Smooth muscle cell (in vitro differentiated cells): ENCODE measurements around the gene C3orf18. TPM values are rescaled to one million over a fixed set of nuclear protein-coding genes. Genes with fewer than 3 reads are reported as not detected.

Source experiments
- DNase-seq: peaks from one replicate; lab custom pipeline; 2025; ENCODE audit not compliant: unreplicated experiment; lab: John Stamatoyannopoulos, UW
- H2AFZ ChIP-seq: fragments of 200-600 bp; sonication (generic); 2 replicates; pipeline ENCODE4 v1.6.0; 2016; ENCODE audit warnings: antibody characterized with exemption, low read depth, mild to moderate bottlenecking
- H3F3A ChIP-seq: fragments of 200-600 bp; sonication (generic); 2 replicates; pipeline ENCODE4 v1.6.0; 2017; ENCODE audit warnings: antibody characterized with exemption, low read depth
- H3K27ac ChIP-seq: fragments of 200-600 bp; sonication (generic); 2 replicates; pipeline ENCODE4 v1.5.1; 2016; ENCODE audit warnings: low read depth, mild to moderate bottlenecking
- H3K27me3 ChIP-seq: fragments of 200-600 bp; sonication (generic); 2 replicates; pipeline ENCODE4 v1.6.1; 2016; ENCODE audit warnings: low read depth, mild to moderate bottlenecking
- H3K36me3 ChIP-seq: fragments of 200-600 bp; sonication (generic); 2 replicates; pipeline ENCODE4 v1.5.1; 2016; ENCODE audit warnings: low read depth
- H3K4me1 ChIP-seq: fragments of 200-600 bp; sonication (generic); 2 replicates; pipeline ENCODE4 v1.5.1; 2016; ENCODE audit warnings: low read depth
- H3K4me2 ChIP-seq: fragments of 200-600 bp; sonication (generic); 2 replicates; pipeline ENCODE4 v1.6.0; 2016; ENCODE audit warnings: mild to moderate bottlenecking
- H3K4me3 ChIP-seq: fragments of 200-600 bp; sonication (generic); 2 replicates; pipeline ENCODE4 v1.5.1; 2016; ENCODE audit warnings: mild to moderate bottlenecking
- H3K79me2 ChIP-seq: fragments of 200-600 bp; sonication (generic); 2 replicates; pipeline ENCODE4 v1.6.0; 2016; ENCODE audit warnings: low read depth, mild to moderate bottlenecking
- H3K9ac ChIP-seq: fragments of 200-600 bp; sonication (generic); 2 replicates; pipeline ENCODE4 v1.6.0; 2016; ENCODE audit warnings: low read depth
- H3K9me3 ChIP-seq: fragments of 200-600 bp; sonication (generic); replicated peaks from 2 replicates; pipeline ENCODE4 v1.5.1; 2016; ENCODE audit warnings: low read depth
- H4K20me1 ChIP-seq: fragments of 200-600 bp; sonication (generic); 2 replicates; pipeline ENCODE4 v1.6.0; 2016; ENCODE audit warnings: low read depth
- CTCF ChIP-seq: fragments of 200-600 bp; sonication (generic); IDR thresholded peaks from 2 replicates; pipeline ENCODE4 v1.5.1; 2017; ENCODE audit warnings: borderline replicate concordance, mild to moderate bottlenecking, antibody characterized with exemption; ENCODE audit not compliant: insufficient read depth, poor library complexity, severe bottlenecking
- WGBS: methylation state at CpG from one replicate; pipeline ENCODE4 v1.1.7; 2016; ENCODE audit warnings: low lambda C conversion rate; 5-methylcytosine and 5-hydroxymethylcytosine counted together
- polyA plus RNA-seq: library from polyadenylated mRNA; unstranded; fragments of >200 nt; fragmentation: Nextera tagmentation; extraction: Ambion mirVana; gene quantifications from 2 replicates; pipeline ENCODE4 v1.2.1, GENCODE V29; 2016
- total RNA-seq: library from RNA; depleted of rRNA; stranded (reverse); fragments of >200 nt; gene quantifications from 2 replicates; pipeline ENCODE4 v1.2.3, GENCODE V29; 2014

C3orf18 gene
- total and polyA plus RNA-seq, 2 experiments from 2014 or later: 8.7 to 20.0 TPM

DNA sequence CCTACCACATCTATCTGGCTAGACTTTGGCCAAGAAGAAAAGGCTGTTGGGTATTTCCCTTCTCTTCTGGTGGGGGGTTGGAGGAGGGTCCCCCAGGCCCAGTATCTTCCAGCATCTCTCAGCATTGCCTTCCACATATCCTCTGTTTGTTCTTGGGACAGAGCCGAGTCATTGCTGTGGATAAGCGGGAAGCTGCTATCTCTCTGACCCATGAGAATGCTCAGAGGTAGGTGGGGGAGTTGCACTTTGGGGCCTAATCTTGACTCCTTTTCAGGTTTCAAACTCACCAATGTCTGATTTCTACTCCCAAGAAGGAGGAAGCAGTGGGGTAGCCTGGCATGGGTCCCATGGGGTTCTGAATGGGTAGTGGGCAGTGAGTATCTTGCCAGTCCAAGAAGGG, 9.8 kb upstream of the C3orf18 start:
- Histone ChIP-seq H3K27ac (no peak overlapping the region), H3K4me3 (no peak overlapping the region), H4K20me1 (no peaks in the 10 kb centered on the region), H3K4me2 (no peak overlapping the region), H3K36me3 (no peaks in the 10 kb centered on the region), H3K9ac (no peak overlapping the region), H3K9me3 (no peaks in the 10 kb centered on the region), H3K4me1 (no peaks in the 10 kb centered on the region), H2AFZ (no peak overlapping the region), H3K79me2 (no peaks in the 10 kb centered on the region), H3K27me3 (no peaks in the 10 kb centered on the region), H3F3A (no peaks in the 10 kb centered on the region)
- DNase-seq: no peak
- WGBS: 97% methylated on average over 2 of the region's 2 CpGs
- TF ChIP-seq CTCF: no peak

- H3K27ac ChIP-seq: no peak overlapping the region
- WGBS: 83% methylated on average over 6 of the region's 6 CpGs
- no peak overlapping the region for H3K4me3 ChIP-seq
- H3K9me3 ChIP-seq: no peaks in the 10 kb centered on the region
- no peak for TF ChIP-seq CTCF
- no peaks in the 10 kb centered on the region for H3K4me1 ChIP-seq
- H3K9ac ChIP-seq: no peak overlapping the region
- H4K20me1 ChIP-seq: no peaks in the 10 kb centered on the region
- H3K79me2 ChIP-seq: no peaks in the 10 kb centered on the region
- H3K36me3 ChIP-seq: no peaks in the 10 kb centered on the region
- H3F3A ChIP-seq: no peaks in the 10 kb centered on the region
- no peak for DNase-seq
- H3K27me3 ChIP-seq: no peaks in the 10 kb centered on the region
- no peak overlapping the region for H3K4me2 ChIP-seq
- no peak overlapping the region for H2AFZ ChIP-seq
Observed at GRCh38 chr3:50575372-50575771, 7.8 kb upstream of the C3orf18 start.

- WGBS: 100% methylated on average over 1 of the region's 1 CpG
- no peak overlapping the region for H3K4me2 ChIP-seq
- peaks cover 6% of the 10 kb centered on the region for H3K79me2 ChIP-seq
- DNase-seq: no peak
- H3K4me1 ChIP-seq: no peaks in the 10 kb centered on the region
- H4K20me1 ChIP-seq: no peaks in the 10 kb centered on the region
- no peak overlapping the region for H2AFZ ChIP-seq
- no peak overlapping the region for H3K9ac ChIP-seq
- H3K9me3 ChIP-seq: no peaks in the 10 kb centered on the region
- no peak overlapping the region for H3K27ac ChIP-seq
- no peaks in the 10 kb centered on the region for H3K36me3 ChIP-seq
- H3K4me3 ChIP-seq: no peak overlapping the region
- H3K27me3 ChIP-seq: no peaks in the 10 kb centered on the region
- no peaks in the 10 kb centered on the region for H3F3A ChIP-seq
- TF ChIP-seq CTCF: no peak
Observed at GRCh38 chr3:50574444-50574831, 6.9 kb upstream of the C3orf18 start.

GRCh38 chr3:50573566-50574443, 6.3 kb upstream of the C3orf18 start:
- Histone ChIP-seq H4K20me1 (no peaks in the 10 kb centered on the region), H3K79me2 (peaks cover 6% of the 10 kb centered on the region), H3K4me1 (no peaks in the 10 kb centered on the region), H3K9ac (no peak overlapping the region), H3K27me3 (no peaks in the 10 kb centered on the region), H3F3A (no peaks in the 10 kb centered on the region), H3K4me3 (no peak overlapping the region), H3K27ac (no peak overlapping the region), H2AFZ (no peak overlapping the region), H3K36me3 (no peaks in the 10 kb centered on the region), H3K9me3 (no peaks in the 10 kb centered on the region), H3K4me2 (no peak overlapping the region)
- TF ChIP-seq CTCF: no peak
- WGBS: 94% methylated on average over 8 of the region's 8 CpGs
- no peak for DNase-seq
